Prostate gland (tissue), 2 donors: ENCODE data around the gene PIP4K2B. TPM values are rescaled to one million over a fixed set of nuclear protein-coding genes. Genes with fewer than 3 reads are reported as not detected.

ENCODE experiments used
- DNase-seq: peaks from one replicate; pipeline ENCODE4 v3.0.0-alpha.2; 2019; ENCODE audit warnings: low spot score
- H3K27ac ChIP-seq, 2 donors: fragments of 200-600 bp; sonication (generic); 2 replicates each; pipeline ENCODE4 v1.5.1; 2017 to 2019
- H3K27me3 ChIP-seq: fragments of 200-600 bp; sonication (generic); replicated peaks from 2 replicates; pipeline ENCODE4 v1.5.1; 2019; ENCODE audit not compliant: insufficient read depth
- H3K36me3 ChIP-seq, 2 donors: fragments of 200-600 bp; sonication (generic); 1 replicate in 1 of 2; 2 replicates in 1 of 2; pipeline versions ENCODE4 v1.5.1 to v1.8.1; 2017 to 2019
- H3K4me1 ChIP-seq: fragments of 200-600 bp; sonication (generic); replicated peaks from 2 replicates; pipeline ENCODE4 v1.5.1; 2019
- H3K4me3 ChIP-seq, 2 donors: fragments of 200-600 bp; sonication (generic); 2 replicates each; pipeline ENCODE4 v1.5.1; 2017 to 2019
- H3K9me3 ChIP-seq: fragments of 200-600 bp; sonication (generic); 2 replicates; pipeline ENCODE4 v1.5.1; 2017
- POLR2A ChIP-seq: fragments of 450-650 bp; IDR thresholded peaks from one replicate; pipeline ENCODE4 v1.6.1; 2016; ENCODE audit warnings: antibody characterized with exemption, mild to moderate bottlenecking
- POLR2AphosphoS5 ChIP-seq: sonication (generic); formaldehyde crosslinking; IDR thresholded peaks from one replicate; pipeline ENCODE4 v1.6.1; 2017; ENCODE audit warnings: antibody characterized with exemption
- WGBS: methylation state at CpG from one replicate; pipeline ENCODE4 v1.1.5; 2018; 5-methylcytosine and 5-hydroxymethylcytosine counted together
- intact Hi-C: fragments of 100-400 bp; cut with DNase I; formaldehyde crosslinking; loops from one replicate; pipeline ENCODE4 v1.14.2; 2022
- total RNA-seq, 2 donors: library from RNA; depleted of rRNA; stranded (reverse); fragments of >200 nt; gene quantifications; one replicate each; pipeline ENCODE4 v1.1.0, GENCODE V29; 2016
- TF ChIP-seq, protein P1 (sequence below), 4 experiments: fragments of 200-600 bp in 2 of 4; fragments of 450-650 bp in 2 of 4; sonication (generic) in 2 of 4; IDR thresholded peaks; 1 replicate in 3 of 4; 2 replicates in 1 of 4; pipeline ENCODE4 v1.5.1; 2016 to 2019; ENCODE audit warnings: antibody characterized with exemption in 4 of 4, mild to moderate bottlenecking in 2 of 4, moderate library complexity in 2 of 4

Gene PIP4K2B
- total RNA-seq, 2 donors from 2014 or later = 46.2 to 65.2 TPM

DNA sequence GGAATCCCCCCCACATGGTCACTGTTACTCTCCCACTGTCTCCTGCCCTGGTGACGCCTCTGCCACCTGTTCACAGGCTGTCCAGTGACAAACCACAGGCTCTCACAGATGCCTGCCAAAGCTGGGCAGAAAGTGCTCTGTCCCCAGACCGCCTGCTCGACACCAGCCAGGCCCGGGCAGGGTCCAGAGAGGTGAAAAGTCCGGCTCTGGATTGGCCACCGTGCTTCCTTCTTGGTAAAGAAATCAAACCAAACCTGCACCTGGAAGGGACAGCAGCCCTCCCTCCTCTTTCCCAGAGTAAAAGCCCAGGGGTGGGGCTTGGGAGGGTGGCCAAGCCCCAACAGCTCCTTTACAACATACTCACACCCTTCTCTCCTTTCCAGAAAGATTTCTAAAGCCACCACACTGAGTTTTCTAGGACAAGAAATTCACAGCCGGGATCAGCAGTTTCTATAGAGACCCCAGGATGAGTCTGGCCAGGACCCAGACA lies 57.4 kb downstream of the PIP4K2B start:
- intact Hi-C loops = loop anchor here (10.0 kb wide), 1 partner anchor 413 kb away; the partner anchor contains the start of gene PLXDC1
- H3K27ac ChIP-seq = peak overlapping the region; percentile 57 to 69
- H3K4me3 ChIP-seq = no peak overlapping the region
- no peaks in the 10 kb centered on the region for H3K9me3 ChIP-seq
- 13% methylated on average over 7 of the region's 7 CpGs for WGBS
- no peaks in the 10 kb centered on the region for H3K36me3 ChIP-seq
- no peaks in the 10 kb centered on the region for H3K27me3 ChIP-seq
- peak; percentile 64 for DNase-seq
- H3K4me1 ChIP-seq = peaks cover 24% of the 10 kb centered on the region
- TF ChIP-seq, protein P1, sequence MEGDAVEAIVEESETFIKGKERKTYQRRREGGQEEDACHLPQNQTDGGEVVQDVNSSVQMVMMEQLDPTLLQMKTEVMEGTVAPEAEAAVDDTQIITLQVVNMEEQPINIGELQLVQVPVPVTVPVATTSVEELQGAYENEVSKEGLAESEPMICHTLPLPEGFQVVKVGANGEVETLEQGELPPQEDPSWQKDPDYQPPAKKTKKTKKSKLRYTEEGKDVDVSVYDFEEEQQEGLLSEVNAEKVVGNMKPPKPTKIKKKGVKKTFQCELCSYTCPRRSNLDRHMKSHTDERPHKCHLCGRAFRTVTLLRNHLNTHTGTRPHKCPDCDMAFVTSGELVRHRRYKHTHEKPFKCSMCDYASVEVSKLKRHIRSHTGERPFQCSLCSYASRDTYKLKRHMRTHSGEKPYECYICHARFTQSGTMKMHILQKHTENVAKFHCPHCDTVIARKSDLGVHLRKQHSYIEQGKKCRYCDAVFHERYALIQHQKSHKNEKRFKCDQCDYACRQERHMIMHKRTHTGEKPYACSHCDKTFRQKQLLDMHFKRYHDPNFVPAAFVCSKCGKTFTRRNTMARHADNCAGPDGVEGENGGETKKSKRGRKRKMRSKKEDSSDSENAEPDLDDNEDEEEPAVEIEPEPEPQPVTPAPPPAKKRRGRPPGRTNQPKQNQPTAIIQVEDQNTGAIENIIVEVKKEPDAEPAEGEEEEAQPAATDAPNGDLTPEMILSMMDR (IDR thresholded peaks at IDR 0.05) = no peak
- TF ChIP-seq POLR2AphosphoS5 (peak; percentile 36), POLR2A (no peak)

DNA sequence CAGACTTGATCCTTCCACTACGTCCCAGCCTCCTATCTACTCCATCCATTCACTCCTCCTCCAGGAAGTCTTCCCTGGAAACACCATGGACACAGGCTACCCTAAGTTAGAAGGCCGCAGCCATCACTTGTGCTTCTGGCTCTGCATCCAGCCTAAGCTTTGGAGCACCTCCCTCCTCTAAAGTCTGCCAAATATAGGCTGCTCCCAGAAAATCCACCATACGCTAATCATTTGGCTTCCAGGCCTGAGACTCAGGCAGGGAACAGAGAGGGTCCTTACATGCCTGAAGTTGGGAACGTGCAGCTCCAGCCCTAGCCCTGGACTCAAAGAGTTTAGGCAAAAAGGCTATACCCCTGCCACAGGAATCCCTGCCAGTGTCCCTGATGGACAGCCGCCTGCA lies 57.9 kb downstream of the PIP4K2B start:
- H3K36me3 ChIP-seq = no peaks in the 10 kb centered on the region
- WGBS = 53% methylated on average over 5 of the region's 5 CpGs
- no peak overlapping the region for H3K4me3 ChIP-seq
- H3K9me3 ChIP-seq = no peaks in the 10 kb centered on the region
- no peak for TF ChIP-seq POLR2A
- TF ChIP-seq, protein P1 (IDR thresholded peaks at IDR 0.05) = no peak
- no peak for TF ChIP-seq POLR2AphosphoS5
- H3K4me1 ChIP-seq = peaks cover 21% of the 10 kb centered on the region
- H3K27me3 ChIP-seq = no peaks in the 10 kb centered on the region
- no peak for DNase-seq
- peak overlapping the region; percentile 57 to 69 for H3K27ac ChIP-seq
- intact Hi-C loops = loop anchor here (10.0 kb wide), 1 partner anchor 413 kb away; the partner anchor contains the start of gene PLXDC1

DNA sequence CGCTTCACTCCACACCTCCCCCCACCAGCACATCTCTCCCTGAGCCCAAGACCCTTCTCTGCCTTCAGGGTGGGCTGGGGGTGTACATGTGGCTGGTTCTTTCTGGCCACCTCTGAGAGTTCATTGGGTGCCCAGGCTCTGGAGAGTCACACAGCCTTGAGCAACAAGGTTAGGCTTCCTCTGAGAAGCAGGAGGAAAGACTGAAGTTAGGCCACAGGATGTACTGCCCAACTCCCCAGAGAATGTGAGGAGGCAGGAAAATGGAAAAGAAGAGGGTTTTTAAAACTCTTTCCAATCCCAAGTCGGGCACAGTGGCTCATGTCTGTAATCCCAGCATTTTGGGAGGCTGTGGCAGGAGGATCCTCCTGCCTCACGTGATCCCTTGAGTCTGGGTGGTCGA lies 58.5 kb downstream of the PIP4K2B start:
- TF ChIP-seq, protein P1 (IDR thresholded peaks at IDR 0.05) = no peak
- TF ChIP-seq POLR2AphosphoS5 (no peak), POLR2A (no peak)
- 80% methylated on average over 4 of the region's 4 CpGs for WGBS

DNA sequence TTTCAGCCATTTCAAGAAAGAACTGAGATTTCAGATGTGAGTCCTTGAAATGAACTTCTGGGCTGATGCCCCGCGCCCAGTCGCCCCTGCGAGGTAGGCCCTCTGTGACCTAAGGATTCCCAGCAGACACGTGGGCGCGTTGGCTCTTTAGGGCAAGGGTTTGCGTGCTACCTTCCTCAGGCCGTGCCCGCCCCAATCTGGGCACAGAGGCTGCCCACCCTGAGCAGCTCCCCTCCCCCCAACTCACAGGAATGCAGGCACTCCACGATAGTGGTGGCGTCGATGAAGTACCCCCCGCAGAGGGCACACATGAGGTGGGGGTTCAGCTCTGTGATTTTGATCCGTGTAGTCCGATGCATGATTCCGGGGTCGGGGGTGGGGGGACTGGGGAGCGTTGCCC lies 59.3 kb downstream of the PIP4K2B start:
- no peak for DNase-seq
- Histone ChIP-seq H3K27me3 (no peaks in the 10 kb centered on the region), H3K9me3 (no peaks in the 10 kb centered on the region), H3K36me3 (no peaks in the 10 kb centered on the region), H3K4me3 (no peak overlapping the region), H3K4me1 (peaks cover 12% of the 10 kb centered on the region), H3K27ac (no peak overlapping the region)
- intact Hi-C loops = loop anchor here (10.0 kb wide), 1 partner anchor 415 kb away; the partner anchor contains the start of gene PLXDC1
- 94% methylated on average over 19 of the region's 19 CpGs for WGBS
- TF ChIP-seq, protein P1 (IDR thresholded peaks at IDR 0.05) = no peak
- no peak for TF ChIP-seq POLR2A
- no peak for TF ChIP-seq POLR2AphosphoS5

More for the DNA sequence above, 58.5 kb downstream of the PIP4K2B start:
- no peaks in the 10 kb centered on the region for H3K27me3 ChIP-seq
- no peak for DNase-seq
- intact Hi-C loops = loop anchor here (10.0 kb wide), 1 partner anchor 414 kb away; the partner anchor contains the start of gene PLXDC1
- H3K4me1 ChIP-seq = peaks cover 15% of the 10 kb centered on the region
- H3K27ac ChIP-seq = no peak overlapping the region
- H3K4me3 ChIP-seq = no peak overlapping the region
- H3K36me3 ChIP-seq = no peaks in the 10 kb centered on the region
- no peaks in the 10 kb centered on the region for H3K9me3 ChIP-seq

DNA sequence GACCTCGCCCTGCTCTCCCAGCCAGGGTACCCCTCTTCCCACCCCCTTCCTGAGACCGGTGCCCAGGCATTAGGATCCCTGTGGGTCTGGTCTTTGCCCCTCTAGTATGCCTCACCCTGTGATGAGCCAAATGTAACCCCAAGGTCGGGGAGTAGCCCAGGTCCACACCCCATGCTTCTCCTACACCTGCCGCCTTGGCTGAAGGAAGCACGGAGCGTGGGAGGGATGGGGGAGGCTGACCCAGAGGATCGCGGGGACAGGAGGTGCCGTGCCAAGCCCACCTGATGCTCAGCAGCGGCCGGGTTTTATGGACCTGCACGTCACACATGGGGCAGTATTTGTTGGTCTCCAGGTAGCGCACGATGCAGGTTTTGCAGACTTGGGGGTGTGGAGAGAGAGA lies 60.1 kb downstream of the PIP4K2B start:
- 80% methylated on average over 14 of the region's 14 CpGs for WGBS
- Histone ChIP-seq H3K9me3 (no peaks in the 10 kb centered on the region), H3K4me3 (no peak overlapping the region), H3K36me3 (no peaks in the 10 kb centered on the region), H3K27ac (no peak overlapping the region), H3K4me1 (peaks cover 12% of the 10 kb centered on the region), H3K27me3 (no peaks in the 10 kb centered on the region)
- no peak for DNase-seq
- intact Hi-C loops = no loop called here
- TF ChIP-seq, protein P1 (IDR thresholded peaks at IDR 0.05) = no peak
- TF ChIP-seq POLR2A = no peak
